Iris pigment epithelial cell (primary cell): ENCODE results near the gene PPAN.

Experiments used
- DNase-seq: peaks from one replicate; pipeline ENCODE4 v3.0.0-alpha.2; 2011; ENCODE audit warnings: low read depth

Gene PPAN

GRCh38 chr19:10141479-10141878 is 35.3 kb downstream of the PPAN start:
- no peak for DNase-seq

- no peak for DNase-seq
These were observed 35.8 kb downstream of the PPAN start for GRCh38 chr19:10141973-10142372.

- no peak for DNase-seq
These were observed 36.7 kb downstream of the PPAN start for GRCh38 chr19:10142701-10143375.

- DNase-seq: no peak
These were observed 37.5 kb downstream of the PPAN start for GRCh38 chr19:10143681-10144080.

- DNase-seq: no peak
These were observed 38.2 kb downstream of the PPAN start for GRCh38 chr19:10144361-10144760.

- DNase-seq: no peak
These were observed 38.9 kb downstream of the PPAN start for GRCh38 chr19:10145031-10145430.

- DNase-seq: no peak
These were observed 40.0 kb downstream of the PPAN start for GRCh38 chr19:10146142-10146541.

GRCh38 chr19:10149427-10149826 is 43.3 kb downstream of the PPAN start:
- no peak for DNase-seq

- DNase-seq: no peak
These were observed 45.4 kb downstream of the PPAN start for GRCh38 chr19:10151521-10151920.

- no peak for DNase-seq
These were observed 45.9 kb downstream of the PPAN start for GRCh38 chr19:10152100-10152499.

GRCh38 chr19:10155839-10156238 is 49.7 kb downstream of the PPAN start:
- DNase-seq: peak; percentile 16

GRCh38 chr19:10158071-10158470 is 51.9 kb downstream of the PPAN start:
- no peak for DNase-seq

- no peak for DNase-seq
These were observed 52.3 kb downstream of the PPAN start for GRCh38 chr19:10158485-10158884.

GRCh38 chr19:10159610-10160009 is 53.4 kb downstream of the PPAN start:
- DNase-seq: no peak
